K562 (cell line): ENCODE measurements around the gene FIBP. TPM values are rescaled to one million over a fixed set of nuclear protein-coding genes. Genes with fewer than 3 reads are reported as not detected.
A peak's percentile ranks its signal among the peaks of the same experiment; 100 is the strongest.

Source experiments
- CHCHD3 ChIP-seq: fragments of 250-450 bp; sonication (Bioruptor Pico); IDR thresholded peaks from 2 replicates; pipeline ENCODE4 v2.1.2; 2022; ENCODE audit warnings: mild to moderate bottlenecking
- HNRNPLL ChIP-seq: fragments of 200-400 bp; formaldehyde crosslinking; IDR thresholded peaks from 2 replicates; pipeline ENCODE4 v1.6.1; 2017; ENCODE audit warnings: low read length, low read depth, mild to moderate bottlenecking; ENCODE audit not compliant: poor library complexity, severe bottlenecking
- KAT2B ChIP-seq: IDR thresholded peaks from one replicate; pipeline ENCODE4 v1.6.1; 2012; ENCODE audit warnings: low read depth, mild to moderate bottlenecking, control low read depth, inconsistent platforms, low read length, moderate library complexity
- KDM2B ChIP-seq: fragments of 250-450 bp; sonication (Bioruptor Pico); IDR thresholded peaks from 2 replicates; pipeline ENCODE4 v1.8.0; 2021; ENCODE audit warnings: mild to moderate bottlenecking, moderate library complexity
- POLR2A ChIP-seq: fragments of 450-650 bp; conservative IDR thresholded peaks from 2 replicates; pipeline ENCODE4 v1.6.1; 2016
- POLR2G ChIP-seq: fragments of 200-400 bp; formaldehyde crosslinking; IDR thresholded peaks from 2 replicates; pipeline ENCODE4 v1.6.1; 2017; ENCODE audit warnings: low read depth, mild to moderate bottlenecking, antibody characterized with exemption, low read length, moderate library complexity
- PYGO2 ChIP-seq: fragments of 450-650 bp; IDR thresholded peaks from 2 replicates; pipeline ENCODE4 v1.6.1; 2016; ENCODE audit warnings: mild to moderate bottlenecking, missing genetic modification characterization, moderate library complexity, missing compliant biosample characterization
- RBFOX2 ChIP-seq: fragments of 200-400 bp; formaldehyde crosslinking; IDR thresholded peaks from 2 replicates; pipeline ENCODE4 v1.6.1; 2017; ENCODE audit warnings: low read depth, mild to moderate bottlenecking, low read length, moderate library complexity
- RUNX1 ChIP-seq: sonication (generic); IDR thresholded peaks from 2 replicates; pipeline ENCODE4 v1.6.1; 2016; ENCODE audit warnings: antibody characterized with exemption, low read depth
- ZNF239 ChIP-seq: fragments of 250-450 bp; sonication (Bioruptor Pico); IDR thresholded peaks from 2 replicates; pipeline ENCODE4 v1.4.0; 2020; ENCODE audit warnings: mild to moderate bottlenecking
- ZNF586 ChIP-seq: fragments of 450-650 bp; formaldehyde crosslinking; conservative IDR thresholded peaks from 2 replicates; pipeline ENCODE4 v1.4.0; 2020; ENCODE audit warnings: mild to moderate bottlenecking, moderate library complexity
- polyA plus RNA-seq, 8 experiments: library from polyadenylated mRNA; depleted of rRNA in 4 of 8; stranded (reverse) in 5 of 8; unstranded in 3 of 8; fragments of >200 nt; fragmentation: Nextera tagmentation in 2 of 8; fragmentation: Illumina TruSeq in 1 of 8; extraction: Ambion mirVana in 2 of 8; extraction: Trizol in 1 of 8; gene quantifications; 2 replicates each; pipeline versions ENCODE4 v1.2.1 to v1.2.3, GENCODE V29; 2011 to 2014; ENCODE audit warnings: inconsistent platforms in 1 of 8, missing spikeins in 1 of 8
- total RNA-seq, 7 experiments: library from RNA; depleted of rRNA in 6 of 7; stranded (reverse); fragments of >200 nt in 6 of 7; fragmentation: Illumina TruSeq in 2 of 7; extraction: Trizol in 2 of 7; gene quantifications; 2 replicates each; pipeline versions ENCODE4 v1.2.1 to v1.2.3, GENCODE V29; 2011 to 2021; ENCODE audit warnings: low replicate concordance in 1 of 7
- TF ChIP-seq, protein P1 (sequence below), 3 experiments: fragments of 200-800 bp in 1 of 3; fragments of 250-450 bp in 1 of 3; fragments of 450-650 bp in 1 of 3; sonication (Bioruptor Pico) in 1 of 3; sonication (Bioruptor generic) in 1 of 3; formaldehyde crosslinking in 1 of 3; IDR thresholded peaks; 2 replicates each; pipeline versions ENCODE4 v1.6.1 to v1.8.0; 2016 to 2022; ENCODE audit warnings: mild to moderate bottlenecking in 2 of 3, missing genetic modification characterization in 2 of 3, missing compliant biosample characterization in 1 of 3, moderate library complexity in 1 of 3
- TF ChIP-seq, protein P2 (sequence below), 3 experiments: IDR thresholded peaks in 2 of 3; conservative IDR thresholded peaks in 1 of 3; 2 replicates each; pipeline ENCODE4 v1.5.1; 2011 to 2012; ENCODE audit warnings: low read length in 3 of 3, mild to moderate bottlenecking in 3 of 3, control low read depth in 2 of 3, improper control_type of control experiment in 1 of 3, inconsistent platforms in 1 of 3, low read depth in 1 of 3, mixed read lengths in 1 of 3, moderate library complexity in 1 of 3; ENCODE audit not compliant: insufficient read depth in 2 of 3
- TF ChIP-seq, protein P3 (sequence below): fragments of 200-400 bp; formaldehyde crosslinking; IDR thresholded peaks from 2 replicates; pipeline ENCODE4 v1.6.1; 2017; ENCODE audit warnings: mild to moderate bottlenecking, low read depth, low read length, moderate library complexity
- TF ChIP-seq, protein P4 (sequence below): IDR thresholded peaks from 2 replicates; pipeline ENCODE4 v1.6.1; 2016; ENCODE audit warnings: missing genetic modification characterization, missing compliant biosample characterization
- TF ChIP-seq, protein P5 (sequence below): fragments of 450-650 bp; conservative IDR thresholded peaks from 2 replicates; pipeline ENCODE4 v1.6.1; 2016; ENCODE audit warnings: missing genetic modification characterization, low read depth, mild to moderate bottlenecking, control low read depth, missing compliant biosample characterization

FIBP gene
- total and polyA plus RNA-seq, 9 of the 15 experiments (the other 6 are each of a cell fraction or from before 2014, with no cell fraction given), result 41.2 to 79.2 (median 48.6) TPM

DNA sequence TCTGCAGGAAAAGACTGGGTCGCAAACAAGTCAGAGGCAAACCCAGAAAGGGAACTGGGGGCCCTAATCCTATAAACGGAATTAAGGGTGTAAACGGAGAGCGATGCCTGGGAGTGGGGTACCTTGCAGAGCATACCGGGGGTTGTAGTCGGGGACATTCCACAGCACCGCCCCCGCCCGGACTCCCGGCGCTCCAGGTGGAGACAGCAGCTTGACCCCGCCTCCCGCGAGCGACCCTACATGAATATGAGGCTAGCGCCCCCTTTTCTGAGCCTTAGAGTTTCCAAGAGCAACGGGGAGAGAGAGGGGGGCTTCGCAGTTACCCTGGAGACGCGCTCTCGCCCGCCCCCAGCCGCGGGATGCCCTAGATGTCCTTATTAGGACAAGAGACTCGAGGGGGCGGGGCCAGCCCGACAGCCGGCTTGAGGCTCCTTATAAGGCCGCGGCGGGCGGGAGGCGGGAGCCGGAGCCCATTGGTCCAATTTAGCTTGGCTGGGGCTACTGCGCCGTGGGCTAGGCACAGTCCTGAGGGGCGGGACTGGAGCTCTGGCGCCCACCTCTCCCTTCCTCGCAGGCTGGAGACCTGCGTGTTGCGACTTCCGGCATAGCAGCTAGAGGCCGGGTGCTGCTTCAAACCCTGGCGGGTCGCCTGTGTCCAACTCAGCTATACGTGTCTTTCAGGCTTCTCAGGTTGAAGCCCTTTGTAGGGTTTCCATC is 29.0 kb downstream of the FIBP start (continued):
- TF ChIP-seq, protein P1, sequence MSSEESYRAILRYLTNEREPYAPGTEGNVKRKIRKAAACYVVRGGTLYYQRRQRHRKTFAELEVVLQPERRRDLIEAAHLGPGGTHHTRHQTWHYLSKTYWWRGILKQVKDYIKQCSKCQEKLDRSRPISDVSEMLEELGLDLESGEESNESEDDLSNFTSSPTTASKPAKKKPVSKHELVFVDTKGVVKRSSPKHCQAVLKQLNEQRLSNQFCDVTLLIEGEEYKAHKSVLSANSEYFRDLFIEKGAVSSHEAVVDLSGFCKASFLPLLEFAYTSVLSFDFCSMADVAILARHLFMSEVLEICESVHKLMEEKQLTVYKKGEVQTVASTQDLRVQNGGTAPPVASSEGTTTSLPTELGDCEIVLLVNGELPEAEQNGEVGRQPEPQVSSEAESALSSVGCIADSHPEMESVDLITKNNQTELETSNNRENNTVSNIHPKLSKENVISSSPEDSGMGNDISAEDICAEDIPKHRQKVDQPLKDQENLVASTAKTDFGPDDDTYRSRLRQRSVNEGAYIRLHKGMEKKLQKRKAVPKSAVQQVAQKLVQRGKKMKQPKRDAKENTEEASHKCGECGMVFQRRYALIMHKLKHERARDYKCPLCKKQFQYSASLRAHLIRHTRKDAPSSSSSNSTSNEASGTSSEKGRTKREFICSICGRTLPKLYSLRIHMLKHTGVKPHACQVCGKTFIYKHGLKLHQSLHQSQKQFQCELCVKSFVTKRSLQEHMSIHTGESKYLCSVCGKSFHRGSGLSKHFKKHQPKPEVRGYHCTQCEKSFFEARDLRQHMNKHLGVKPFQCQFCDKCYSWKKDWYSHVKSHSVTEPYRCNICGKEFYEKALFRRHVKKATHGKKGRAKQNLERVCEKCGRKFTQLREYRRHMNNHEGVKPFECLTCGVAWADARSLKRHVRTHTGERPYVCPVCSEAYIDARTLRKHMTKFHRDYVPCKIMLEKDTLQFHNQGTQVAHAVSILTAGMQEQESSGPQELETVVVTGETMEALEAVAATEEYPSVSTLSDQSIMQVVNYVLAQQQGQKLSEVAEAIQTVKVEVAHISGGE (CRISPR knock-in tag; IDR thresholded peaks at IDR 0.05), result peak in 1 of 3 experiments; percentile 85; a peak in 2 of 6 replicates
- TF ChIP-seq KAT2B (no peak), RUNX1 (no peak), ZNF239 (CRISPR knock-in tag) (peak; percentile 56), CHCHD3 (peak; percentile 68; the same call in 1 of the 2 replicates), KDM2B (no peak), POLR2A (peak; percentile 98), POLR2G (peak; percentile 96), ZNF586 (CRISPR knock-in tag) (no peak), PYGO2 (tag) (no peak), RBFOX2 (peak; percentile 97), HNRNPLL (peak; percentile 15)
- TF ChIP-seq, protein P2, sequence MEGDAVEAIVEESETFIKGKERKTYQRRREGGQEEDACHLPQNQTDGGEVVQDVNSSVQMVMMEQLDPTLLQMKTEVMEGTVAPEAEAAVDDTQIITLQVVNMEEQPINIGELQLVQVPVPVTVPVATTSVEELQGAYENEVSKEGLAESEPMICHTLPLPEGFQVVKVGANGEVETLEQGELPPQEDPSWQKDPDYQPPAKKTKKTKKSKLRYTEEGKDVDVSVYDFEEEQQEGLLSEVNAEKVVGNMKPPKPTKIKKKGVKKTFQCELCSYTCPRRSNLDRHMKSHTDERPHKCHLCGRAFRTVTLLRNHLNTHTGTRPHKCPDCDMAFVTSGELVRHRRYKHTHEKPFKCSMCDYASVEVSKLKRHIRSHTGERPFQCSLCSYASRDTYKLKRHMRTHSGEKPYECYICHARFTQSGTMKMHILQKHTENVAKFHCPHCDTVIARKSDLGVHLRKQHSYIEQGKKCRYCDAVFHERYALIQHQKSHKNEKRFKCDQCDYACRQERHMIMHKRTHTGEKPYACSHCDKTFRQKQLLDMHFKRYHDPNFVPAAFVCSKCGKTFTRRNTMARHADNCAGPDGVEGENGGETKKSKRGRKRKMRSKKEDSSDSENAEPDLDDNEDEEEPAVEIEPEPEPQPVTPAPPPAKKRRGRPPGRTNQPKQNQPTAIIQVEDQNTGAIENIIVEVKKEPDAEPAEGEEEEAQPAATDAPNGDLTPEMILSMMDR (IDR thresholded peaks at IDR 0.05 in 2 of 3, conservative IDR thresholded peaks at IDR 0.05 in 1 of 3; ENCODE audit: insufficient read depth in 2 of 3, low read depth in 1 of 3, low read length in 3 of 3), result peak; percentile 12 to 31 (median 19); a peak in 3 of 6 replicates
- TF ChIP-seq, protein P3, sequence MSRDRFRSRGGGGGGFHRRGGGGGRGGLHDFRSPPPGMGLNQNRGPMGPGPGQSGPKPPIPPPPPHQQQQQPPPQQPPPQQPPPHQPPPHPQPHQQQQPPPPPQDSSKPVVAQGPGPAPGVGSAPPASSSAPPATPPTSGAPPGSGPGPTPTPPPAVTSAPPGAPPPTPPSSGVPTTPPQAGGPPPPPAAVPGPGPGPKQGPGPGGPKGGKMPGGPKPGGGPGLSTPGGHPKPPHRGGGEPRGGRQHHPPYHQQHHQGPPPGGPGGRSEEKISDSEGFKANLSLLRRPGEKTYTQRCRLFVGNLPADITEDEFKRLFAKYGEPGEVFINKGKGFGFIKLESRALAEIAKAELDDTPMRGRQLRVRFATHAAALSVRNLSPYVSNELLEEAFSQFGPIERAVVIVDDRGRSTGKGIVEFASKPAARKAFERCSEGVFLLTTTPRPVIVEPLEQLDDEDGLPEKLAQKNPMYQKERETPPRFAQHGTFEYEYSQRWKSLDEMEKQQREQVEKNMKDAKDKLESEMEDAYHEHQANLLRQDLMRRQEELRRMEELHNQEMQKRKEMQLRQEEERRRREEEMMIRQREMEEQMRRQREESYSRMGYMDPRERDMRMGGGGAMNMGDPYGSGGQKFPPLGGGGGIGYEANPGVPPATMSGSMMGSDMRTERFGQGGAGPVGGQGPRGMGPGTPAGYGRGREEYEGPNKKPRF, result no peak
- TF ChIP-seq, protein P4, sequence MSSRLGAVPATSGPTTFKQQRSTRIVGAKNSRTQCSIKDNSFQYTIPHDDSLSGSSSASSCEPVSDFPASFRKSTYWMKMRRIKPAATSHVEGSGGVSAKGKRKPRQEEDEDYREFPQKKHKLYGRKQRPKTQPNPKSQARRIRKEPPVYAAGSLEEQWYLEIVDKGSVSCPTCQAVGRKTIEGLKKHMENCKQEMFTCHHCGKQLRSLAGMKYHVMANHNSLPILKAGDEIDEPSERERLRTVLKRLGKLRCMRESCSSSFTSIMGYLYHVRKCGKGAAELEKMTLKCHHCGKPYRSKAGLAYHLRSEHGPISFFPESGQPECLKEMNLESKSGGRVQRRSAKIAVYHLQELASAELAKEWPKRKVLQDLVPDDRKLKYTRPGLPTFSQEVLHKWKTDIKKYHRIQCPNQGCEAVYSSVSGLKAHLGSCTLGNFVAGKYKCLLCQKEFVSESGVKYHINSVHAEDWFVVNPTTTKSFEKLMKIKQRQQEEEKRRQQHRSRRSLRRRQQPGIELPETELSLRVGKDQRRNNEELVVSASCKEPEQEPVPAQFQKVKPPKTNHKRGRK (tag), result no peak
- TF ChIP-seq, protein P5, sequence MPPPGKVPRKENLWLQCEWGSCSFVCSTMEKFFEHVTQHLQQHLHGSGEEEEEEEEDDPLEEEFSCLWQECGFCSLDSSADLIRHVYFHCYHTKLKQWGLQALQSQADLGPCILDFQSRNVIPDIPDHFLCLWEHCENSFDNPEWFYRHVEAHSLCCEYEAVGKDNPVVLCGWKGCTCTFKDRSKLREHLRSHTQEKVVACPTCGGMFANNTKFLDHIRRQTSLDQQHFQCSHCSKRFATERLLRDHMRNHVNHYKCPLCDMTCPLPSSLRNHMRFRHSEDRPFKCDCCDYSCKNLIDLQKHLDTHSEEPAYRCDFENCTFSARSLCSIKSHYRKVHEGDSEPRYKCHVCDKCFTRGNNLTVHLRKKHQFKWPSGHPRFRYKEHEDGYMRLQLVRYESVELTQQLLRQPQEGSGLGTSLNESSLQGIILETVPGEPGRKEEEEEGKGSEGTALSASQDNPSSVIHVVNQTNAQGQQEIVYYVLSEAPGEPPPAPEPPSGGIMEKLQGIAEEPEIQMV (tag), result no peak
